Measurements from ENCODE around the gene ASB10.

The ASB10 gene

DNA sequence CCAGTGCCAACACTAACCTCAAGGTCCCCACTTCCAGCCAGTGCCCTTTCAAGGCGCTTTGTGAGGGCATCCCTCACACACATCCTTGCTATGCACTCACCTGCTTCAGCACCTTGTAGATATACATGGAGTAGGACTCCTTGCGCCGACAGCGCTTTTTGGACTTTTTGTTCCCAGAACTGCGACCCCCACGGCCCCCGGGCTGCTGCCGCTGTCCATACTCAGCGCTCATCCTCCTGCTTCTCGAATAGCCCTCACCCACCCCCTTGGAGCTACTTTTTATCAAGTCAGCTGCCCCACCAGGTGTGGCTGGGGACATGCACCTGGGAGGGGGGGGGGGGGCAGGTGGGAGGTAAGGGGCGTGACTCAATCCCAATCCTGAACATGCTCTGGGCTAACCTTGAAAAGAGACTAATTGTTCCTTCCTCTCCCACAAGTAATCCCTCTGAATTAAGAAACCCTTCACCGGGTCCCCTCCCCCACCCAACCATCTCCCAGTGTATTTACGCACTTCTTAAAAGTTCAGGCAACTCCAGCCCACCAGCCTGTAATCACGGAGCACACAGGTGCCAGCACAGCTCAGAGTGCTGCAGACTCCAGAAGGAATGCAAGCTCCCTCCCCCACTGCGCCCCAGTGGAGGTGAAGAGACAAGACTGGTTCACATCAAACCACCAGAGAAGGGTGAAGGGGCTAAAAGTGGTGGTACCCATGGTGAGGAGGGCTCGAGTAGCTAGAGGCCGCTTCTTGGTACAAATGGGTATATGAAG is 23.2 kb upstream of the ASB10 start, which contains the start of gene H2BK1:
H2BK1 (minus strand) TSS at position 402 of the 768 bp plus-strand sequence; CDS start at position 232, 170 bp downstream.
- no peak for DNase-seq (ENCODE audit: low spot score)

DNA sequence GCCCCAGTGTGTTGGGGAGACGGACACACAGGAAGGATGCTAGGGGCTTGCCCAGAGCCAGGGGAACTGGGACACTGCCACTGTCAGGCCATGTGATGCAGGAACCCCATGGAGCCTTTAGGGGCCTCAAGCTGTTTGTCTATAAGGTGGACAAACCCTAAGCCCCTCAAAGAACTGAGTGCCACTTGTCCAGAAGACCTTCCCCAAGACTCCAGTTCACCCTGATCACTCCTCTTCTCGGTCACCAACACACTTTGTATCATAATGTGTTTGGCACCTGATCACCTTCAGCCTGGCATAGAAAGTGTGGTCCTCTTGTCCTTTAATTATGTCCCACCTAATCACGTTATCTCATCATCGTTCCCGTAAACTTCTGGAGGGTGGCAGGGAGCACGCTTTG is 22.5 kb upstream of the ASB10 start:
- no peak for DNase-seq (ENCODE audit: low spot score)

DNA sequence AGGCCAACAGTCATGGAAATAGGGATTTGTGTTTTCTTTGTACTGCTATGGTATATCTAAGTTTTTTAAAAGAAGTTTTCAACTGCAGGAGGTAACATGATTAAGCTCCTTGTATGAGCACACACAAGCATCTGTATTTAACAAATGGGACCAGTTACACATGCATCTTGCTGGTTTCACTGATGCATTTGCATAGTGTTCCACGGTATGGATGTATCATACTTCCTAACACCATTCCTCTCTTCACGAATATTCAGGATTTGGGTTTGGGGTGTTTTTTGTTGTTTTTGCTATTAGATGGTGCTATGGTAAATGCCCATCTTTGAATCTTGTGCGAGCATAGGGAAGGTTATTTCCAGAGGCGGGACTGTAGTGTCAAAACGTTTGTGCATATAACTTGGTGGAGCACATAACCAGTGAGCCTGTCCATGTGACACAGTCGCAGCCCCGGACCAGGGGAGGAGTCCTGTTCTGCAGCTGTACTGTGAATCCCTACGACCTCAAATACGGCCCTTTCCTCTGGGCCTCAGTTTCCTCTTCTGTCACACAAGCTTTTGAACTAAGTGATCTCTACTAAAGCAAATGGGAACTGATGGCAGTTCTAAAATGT is 21.3 kb upstream of the ASB10 start:
- DNase-seq (ENCODE audit: low spot score): no peak

DNA sequence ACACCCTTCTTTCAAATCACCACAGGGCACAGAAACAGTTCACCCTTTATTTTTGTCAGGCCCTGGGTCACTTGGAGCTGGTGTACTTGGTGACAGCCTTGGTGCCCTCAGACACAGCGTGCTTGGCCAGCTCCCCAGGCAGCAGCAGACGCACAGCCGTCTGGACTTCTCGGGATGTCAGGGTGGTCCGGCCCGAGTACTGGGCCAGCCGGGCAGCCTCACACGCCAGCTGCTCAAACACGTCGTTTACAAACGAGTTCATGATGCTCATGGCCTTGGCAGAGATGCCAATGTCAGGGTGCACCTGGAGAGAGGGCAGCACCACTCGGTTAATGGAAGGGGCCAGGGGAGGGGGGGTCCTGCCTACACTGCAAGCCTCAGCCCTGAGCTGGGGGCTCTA is 20.8 kb upstream of the ASB10 start:
- no peak for DNase-seq (ENCODE audit: low spot score)

DNA sequence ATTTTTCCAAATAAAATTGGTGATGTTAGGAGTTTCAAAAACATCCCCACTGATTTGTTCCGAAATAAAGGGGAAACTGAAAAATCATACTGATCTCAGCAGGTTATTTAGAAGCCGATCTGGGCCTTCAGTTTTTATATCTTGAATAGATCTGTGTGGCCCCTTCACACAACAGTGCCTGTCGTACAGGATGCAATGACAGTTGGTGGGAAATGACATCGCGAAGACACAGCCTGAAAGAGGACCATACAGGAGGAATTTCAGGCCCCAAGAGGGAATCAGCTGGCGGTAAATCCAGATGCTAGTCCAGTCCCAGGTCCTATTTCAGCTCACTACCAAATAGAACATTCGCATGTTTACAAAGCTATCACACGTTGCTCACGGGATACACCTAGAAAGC is 20.3 kb upstream of the ASB10 start:
- no peak for DNase-seq (ENCODE audit: low spot score)

DNA sequence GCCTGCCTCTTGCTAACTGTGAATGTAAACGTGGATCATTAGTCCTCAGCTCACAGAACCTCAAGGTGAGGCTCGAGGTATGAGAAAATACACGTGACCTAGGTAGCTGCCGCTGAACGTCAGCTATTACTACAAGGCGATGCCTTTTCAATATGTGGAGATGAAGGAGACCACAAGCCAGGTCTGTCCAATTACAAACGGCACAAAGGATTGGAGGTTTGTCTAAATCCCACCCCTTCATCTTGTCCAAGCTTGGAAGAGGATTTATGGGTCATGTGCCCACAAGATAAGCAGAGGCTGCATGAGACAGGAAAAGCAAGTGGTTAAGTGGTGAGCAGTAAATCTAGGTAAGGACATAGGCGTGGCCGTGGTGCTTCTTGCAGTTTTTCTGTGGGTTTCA is 19.9 kb upstream of the ASB10 start:
- no peak for DNase-seq (ENCODE audit: low spot score)

DNA sequence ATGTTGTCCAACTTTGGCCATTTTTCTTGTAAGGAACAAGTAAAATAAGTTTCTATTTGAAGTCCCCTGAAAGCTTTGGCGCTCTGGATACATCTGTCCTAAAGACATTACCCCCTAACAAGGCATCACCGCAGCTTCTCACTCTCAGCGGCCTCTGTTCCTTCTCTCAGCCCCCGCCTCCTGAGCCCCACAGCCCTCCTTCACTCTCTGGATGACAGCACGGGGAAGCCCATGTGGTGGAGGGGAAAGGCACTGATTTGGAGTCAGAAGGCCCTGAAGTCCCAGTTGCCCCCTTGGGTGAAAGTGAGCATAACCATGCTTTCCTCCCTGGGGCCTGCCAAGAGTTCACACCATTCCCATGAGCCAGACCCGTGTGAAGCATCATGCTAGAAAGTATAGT is 18.7 kb upstream of the ASB10 start:
- DNase-seq (ENCODE audit: low spot score): no peak

DNA sequence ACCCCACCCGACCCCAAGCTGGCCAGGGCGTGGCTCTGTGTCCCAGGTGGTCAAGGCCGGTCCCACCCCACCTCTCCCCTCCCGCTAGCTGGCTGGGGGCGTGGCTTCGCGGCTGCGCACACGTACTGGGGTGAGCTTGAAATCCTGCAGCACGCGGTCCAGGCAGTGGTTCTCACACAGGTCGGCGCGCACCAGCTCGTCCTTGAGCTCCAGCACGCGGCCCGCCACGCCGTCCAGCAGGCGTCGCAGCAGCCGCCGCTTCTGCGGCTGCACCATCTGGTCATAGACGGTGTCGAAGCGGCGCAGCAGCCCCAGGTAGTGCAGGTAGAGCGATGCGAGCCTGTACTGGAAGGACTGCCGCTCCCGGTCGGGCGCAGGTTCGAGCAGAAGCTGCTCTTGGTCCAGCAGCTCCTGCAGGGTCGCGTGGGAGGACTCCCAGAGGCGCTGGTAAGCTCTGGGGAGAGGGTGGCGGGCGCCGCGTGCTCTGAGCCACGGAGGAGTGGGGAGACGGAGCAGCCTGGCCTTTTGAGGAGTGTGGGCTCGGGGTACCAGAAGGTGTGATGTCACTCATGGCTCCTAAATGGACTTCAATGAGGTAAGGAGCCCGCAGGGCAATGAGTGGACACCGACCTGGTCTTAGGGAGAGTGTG is 17.5 kb upstream of the ASB10 start:
- no peak for DNase-seq (ENCODE audit: low spot score)

DNA sequence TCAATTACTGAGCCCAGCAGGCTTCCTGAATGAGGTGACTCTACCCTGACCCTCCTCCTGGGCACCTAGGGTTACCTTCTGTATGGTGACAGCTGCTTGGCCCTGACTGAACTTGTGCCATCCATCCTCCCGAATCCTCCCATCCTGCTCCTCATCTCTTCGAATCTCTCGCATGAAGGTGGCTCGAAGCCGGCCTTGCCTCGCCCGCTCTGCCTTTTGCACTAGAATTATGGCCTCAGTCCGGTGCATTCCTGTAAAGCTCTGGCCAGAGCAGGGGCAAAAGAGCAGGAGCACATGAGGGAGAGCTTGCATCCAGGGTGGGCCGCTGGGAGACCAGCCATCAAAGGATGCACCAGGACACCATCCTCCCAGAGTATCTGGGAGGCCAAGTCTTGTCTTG is 15.8 kb upstream of the ASB10 start:
- no peak for DNase-seq (ENCODE audit: low spot score)

DNA sequence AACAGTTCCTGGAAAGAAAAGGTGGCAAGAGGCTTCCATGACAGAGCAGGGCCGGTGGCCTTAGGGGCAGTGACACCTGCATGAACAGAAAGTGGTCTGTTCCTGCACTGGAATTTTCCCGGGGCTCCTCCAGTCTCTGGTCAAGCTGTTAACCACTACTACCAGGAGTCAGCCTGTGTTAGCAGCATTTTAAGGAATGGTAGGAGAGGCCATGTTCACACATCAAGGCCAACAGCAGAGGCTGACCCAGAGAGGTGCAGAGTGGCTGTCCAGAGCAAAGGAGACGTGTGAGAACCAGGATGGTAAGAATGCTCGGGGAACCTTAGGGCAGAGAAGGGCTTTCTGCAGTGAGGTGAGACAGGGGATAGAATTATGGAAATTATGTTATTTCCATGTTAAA is 14.7 kb upstream of the ASB10 start:
- no peak for DNase-seq (ENCODE audit: low spot score)

DNA sequence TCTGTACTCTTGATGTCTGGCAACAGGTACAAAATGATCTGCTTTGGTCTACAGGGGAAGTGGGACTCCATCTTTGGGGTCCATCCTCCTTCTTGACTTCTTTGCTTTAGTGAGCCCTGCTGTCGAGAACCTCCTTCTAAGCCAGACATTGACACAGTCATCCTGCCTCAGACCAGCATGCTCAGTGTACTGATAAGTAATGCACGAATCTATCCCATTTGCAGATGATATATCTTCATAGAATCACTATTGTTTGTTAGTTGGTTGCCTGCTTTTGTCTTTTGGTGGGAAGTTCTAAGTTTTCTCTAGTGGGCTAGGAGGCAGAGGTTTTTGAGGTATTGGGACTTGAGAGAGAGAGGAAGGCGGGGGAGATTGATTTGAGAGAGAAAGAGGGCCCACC is 14.3 kb upstream of the ASB10 start:
- no peak for DNase-seq (ENCODE audit: low spot score)

DNA sequence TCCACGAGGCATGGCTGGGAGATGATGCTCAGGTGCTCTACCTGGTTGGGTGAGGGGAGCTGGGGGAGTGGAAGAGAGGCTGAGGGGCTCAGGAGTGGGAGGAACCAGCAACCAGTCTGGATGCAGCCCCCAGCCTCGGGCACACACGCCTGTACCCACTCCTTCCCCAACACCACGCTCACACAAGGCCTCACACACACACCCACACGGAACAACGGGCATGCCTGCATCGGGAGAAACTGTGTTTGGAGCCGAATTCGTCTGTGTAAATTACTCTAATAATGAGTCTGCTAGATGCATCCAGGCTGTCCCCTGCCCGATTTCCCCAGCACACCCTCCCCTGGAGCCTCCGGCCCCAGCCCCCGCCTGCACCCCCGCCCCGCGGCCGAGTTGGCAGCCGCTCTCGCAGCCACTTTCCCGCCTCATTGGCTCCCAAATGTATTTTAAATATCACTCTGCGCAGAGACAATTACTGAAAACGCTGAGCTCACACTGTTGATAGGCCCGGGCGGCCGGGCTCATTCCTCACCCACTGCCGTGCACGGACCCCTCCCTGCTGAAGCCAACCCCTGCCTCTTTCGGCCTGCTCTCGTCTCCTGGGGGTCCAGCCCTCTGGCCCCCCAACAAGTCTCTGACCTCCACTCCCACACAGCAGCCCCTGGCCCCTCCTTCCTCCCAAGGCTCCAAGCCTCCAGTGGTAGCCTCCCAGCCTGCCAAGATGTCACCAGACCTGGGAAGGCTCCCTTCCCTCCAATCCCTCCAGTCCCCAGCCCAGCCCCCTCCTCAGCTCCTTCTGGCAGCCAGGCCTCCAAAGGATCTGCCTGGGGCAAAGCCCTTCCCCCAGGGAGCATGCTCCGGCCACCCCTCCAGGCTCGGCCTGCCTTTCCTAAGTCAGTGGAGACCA is 12.1 kb upstream of the ASB10 start:
- DNase-seq (ENCODE audit: low spot score): no peak

DNA sequence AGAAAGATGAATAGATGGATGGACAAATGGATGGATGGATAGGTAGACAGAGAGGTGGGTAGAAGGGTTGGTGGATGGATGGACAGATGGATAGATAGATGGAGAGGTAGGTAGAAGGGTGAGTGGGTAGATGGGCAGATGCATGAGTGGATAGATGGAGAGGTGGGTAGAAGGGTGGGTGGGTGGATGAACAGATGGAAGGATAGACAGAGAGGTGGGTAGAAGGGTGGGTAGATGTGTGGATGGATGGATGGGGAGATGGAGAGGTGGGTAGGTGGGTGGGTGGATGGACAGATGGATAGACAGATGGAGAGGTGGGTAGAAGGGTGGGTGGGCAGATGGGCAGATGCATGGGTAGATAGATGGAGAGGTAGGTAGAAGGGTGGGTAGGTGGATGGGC is 10.9 kb upstream of the ASB10 start:
- no peak for DNase-seq (ENCODE audit: low spot score)

DNA sequence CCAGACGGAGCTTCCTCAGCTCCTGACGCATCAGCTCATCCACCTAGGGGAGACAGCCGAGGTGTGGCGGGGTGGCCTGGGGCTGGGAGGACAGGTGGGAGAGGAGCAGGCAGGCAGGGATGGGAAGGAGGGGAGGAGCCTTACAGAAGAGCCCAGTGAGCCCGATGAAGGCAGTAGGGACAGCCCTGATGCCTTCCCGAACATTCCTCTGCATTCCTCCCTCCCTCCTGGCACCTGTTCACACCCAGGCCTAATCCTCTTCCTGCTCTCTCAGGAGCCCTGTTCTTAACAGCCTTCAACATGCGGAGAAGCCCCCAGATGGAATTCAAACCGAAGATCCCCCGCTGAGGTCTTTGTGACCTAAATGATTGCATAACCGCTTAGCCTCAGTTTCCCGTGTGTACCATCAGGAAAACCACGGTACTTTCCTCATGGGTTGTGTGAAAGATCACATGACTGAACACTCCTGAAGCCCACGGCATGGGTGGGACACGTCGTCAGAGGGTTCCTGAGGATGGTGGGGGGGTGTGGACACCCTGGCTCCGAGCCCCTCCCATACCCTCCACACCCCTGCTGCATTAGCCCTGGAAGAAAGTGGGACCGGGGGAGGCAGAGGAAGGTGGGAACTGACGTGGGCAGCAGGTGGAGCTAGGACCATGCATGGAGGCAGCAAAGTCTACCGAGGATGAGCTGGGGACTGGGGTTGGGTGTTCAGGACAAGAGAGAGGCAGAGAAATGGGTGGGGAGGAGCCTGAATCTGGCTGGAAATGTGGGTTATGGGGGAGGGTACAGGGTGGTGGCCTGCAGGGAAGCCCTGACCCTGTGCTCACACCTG is 8.8 kb upstream of the ASB10 start:
- DNase-seq (ENCODE audit: low spot score): no peak

DNA sequence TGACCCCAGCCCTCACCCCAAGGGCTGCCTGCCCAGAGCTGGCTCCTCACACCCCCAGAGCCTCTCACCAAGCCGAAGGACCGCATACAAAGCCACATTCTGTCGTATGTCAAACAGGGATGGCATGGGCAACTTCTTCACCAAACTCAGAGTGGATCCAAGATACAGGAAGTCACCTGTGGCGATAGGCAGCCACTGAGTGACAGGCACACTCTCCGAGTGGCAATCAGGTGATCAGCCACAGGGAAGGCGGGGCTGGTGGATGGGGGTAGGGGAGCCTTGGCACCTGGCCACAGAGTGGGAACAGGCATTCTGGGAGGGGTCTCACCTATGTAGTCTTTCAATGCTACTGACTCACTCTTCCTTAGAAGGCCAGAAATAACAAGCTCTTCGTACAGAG is 7.1 kb upstream of the ASB10 start:
- DNase-seq (ENCODE audit: low spot score): no peak

DNA sequence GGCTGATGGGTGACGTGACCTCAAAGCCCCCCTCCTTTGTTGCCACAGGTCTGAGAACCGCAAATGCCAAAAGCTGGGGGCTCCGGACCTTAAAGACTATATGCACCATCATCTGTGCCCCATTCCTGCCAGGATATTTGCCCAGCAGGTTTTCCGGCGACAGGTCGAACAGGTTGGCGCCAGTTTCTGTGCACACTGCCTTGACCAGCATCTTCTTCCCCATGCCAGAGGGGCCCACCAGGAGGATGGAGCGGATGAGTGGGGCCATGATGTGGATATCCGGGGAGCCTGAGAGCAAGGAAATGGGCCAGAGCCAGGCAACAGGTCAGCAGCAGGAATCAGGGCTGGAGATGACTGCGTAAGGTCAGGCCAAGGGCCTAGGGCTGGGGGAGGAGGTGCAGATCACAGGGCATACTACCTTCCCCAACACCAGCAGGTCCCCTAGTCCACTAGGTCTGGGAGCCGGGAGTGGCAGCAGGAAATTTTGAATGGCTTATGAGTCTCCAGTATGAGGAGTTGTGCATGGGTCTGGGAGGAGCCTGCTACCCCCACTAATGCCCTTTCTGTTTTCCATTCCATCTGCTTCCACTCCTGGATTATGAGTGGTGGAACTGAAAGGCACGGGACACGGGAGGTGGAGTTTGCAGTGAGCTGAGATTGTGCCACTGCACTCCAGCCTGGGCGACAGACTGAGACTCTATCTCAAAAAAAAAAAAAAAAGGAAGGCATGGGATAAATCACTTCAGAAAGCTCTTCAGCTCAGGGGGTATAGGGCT is 6.3 kb upstream of the ASB10 start:
- DNase-seq (ENCODE audit: low spot score): no peak

DNA sequence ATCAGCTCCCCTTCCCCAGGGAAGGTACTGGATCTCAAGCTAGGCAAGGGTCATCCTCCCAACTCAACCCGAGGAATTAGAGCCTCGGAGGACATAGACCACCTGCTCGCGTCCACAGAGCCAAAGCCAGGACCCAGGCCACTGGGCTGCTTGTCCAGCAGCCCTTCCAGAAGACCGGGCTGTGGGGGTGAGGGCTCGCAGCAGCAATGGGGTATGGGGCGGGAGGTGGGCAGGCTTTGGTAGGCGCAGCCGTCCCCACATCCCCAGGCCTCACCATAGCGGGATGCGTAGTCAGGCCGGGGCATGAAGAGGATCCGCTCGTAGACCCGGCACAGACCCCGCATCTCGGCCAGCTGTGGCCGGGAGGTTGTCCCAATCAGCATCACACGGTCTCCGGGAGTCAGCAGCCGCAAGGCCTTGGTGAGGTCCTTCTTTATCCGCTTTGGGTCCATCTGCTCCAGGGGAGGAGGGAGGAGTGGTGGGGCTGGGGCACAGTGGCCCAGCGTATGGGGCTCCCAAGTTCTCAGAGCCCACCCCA is 5.0 kb upstream of the ASB10 start:
- DNase-seq (ENCODE audit: low spot score): no peak

DNA sequence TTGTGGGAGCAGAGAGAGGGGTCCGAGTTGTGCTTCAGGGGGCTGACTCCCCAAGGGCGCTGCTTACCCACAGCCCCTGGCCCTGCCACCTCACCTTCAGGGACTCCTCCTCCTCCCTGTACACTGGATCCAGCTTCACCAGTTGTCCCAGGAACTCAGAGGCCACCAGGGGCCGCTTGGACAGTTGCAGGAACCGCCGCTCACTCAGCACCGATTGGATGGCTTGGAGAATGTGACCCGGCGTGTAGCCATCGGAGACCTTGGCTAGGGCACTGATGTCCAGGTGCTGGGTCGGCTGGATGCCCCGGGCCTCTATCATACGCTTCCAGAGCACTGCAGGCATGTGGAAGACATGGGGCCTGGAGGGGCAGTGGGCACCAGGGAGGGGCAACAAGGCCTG is 4.5 kb upstream of the ASB10 start:
- DNase-seq (ENCODE audit: low spot score): no peak

DNA sequence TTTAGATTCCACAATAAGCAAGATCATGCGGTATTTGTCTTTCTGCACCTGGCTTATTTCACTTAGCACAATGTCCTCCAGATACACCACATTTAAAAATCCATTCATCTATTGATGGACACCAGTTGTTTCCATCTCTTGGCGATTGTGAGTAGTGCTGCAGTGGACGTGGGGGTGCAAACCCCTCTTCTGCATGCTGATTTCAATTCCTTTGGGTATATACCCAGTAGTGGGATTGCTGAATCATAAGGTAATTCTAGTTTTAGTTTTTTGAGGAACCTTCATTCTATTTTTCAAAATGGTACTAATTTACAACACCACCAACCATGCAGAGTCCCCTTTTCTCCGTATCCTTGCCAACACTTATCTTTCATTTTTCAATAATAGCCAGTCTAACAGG is 2.0 kb upstream of the ASB10 start:
- no peak for DNase-seq (ENCODE audit: low spot score)

DNA sequence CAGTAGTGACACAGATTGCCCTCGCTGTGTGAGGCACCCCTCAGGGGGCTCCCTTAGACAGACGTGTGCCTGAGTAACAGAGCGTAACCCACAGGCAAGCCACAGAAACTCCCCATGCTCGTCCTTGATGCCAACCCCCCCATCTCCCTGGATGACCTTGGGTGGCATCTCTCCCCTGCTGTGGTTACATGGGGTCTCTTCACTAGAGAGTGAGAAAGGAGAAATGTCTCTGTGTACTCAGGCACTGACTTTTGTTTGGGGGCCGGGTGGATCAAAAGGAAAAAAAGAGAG is 1.1 kb upstream of the ASB10 start:
- no peak for DNase-seq (ENCODE audit: low spot score)

Data from HuH-7.5 (cell line).